Measurements from ENCODE around the gene BRMS1.
A peak's percentile ranks its signal among the peaks of the same experiment; 100 is the strongest.
"Not testable (repeated sequence)": the region's sequence is repeated elsewhere in the genome, so short reads cannot be mapped to it uniquely, and the experiment has no call there.

Gene BRMS1, protein sequence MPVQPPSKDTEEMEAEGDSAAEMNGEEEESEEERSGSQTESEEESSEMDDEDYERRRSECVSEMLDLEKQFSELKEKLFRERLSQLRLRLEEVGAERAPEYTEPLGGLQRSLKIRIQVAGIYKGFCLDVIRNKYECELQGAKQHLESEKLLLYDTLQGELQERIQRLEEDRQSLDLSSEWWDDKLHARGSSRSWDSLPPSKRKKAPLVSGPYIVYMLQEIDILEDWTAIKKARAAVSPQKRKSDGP

DNA sequence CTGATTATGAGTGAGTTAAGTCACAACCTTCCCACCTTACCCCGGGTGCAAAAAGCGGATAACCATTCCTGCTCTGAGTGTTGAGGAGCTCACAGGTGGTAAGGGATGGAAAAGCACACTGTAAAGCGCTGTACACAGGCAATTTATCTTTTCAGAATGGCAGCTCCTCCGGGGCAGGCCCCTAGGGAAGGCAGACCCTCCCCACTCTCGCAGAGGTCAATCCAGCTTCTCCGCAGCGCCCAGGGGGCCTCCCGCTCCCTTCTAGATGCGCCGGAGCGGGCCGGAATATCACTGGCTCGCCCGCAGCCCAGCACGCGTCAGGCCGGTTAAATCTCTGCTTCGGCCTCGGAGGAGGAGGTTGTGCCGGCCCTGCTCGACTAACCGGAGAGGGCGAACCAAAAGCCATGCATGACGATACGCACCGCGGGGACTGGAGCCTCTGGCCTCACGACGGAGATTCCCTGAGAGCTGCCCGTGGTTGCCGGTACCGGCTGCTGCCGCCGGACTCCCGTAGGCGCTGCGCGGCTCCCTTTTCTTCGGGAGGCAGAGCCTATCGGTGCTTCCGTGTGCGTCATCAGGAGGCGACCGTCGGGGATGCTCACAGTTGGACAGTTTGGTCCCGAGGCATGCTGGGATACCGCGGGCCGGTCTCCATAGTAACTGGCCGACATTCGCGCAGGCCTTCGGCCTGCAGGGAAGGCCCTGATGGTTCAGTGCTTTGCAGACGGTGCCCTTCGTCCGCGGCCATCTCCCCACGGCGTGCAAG, at the start of gene BRMS1:
Gene BRMS1, minus strand, starts transcription at position 555 of the 766 bp plus-strand sequence. CDS start 2,870 bp downstream, outside the sequence.
- DNase-seq: peak; percentile 96

DNA sequence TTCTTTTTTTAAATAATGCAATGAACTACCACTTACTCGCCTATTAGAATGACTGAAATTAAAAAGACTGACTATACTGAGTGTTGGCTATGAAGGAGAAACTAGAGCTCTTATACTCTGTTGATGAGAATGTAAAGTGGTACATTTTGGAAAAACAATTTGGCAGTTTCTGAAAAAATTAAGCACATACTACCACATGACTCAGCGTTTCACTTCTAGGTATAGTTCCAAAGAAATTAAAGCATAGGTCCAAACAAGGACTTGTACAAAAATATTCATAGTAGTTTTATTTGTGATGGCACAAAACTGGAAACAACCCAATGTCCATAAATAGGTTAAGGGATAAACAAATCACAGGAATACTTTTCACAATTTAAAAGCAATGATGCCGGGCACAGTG, 49.0 kb upstream of the BRMS1 start:
- DNase-seq: no peak

DNA sequence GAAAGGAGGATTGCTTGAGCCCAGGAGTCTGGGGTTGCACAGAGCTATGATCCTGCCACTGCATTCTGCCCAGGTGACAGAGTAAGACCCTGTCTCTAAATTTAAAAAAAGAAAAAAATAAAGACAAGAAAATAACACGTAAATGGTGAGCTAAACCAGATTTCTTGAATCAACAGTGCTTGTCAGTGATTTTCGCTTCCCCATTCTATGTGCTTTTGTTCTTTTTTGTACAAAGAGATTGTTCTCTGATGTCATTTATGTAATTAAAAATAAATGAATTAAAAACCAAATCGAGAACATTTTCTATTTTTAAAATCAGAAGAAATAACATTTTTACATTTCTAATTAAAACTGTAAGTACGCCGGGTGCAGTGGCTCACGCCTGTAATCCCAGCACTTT, 46.4 kb upstream of the BRMS1 start:
- DNase-seq: no peak

DNA sequence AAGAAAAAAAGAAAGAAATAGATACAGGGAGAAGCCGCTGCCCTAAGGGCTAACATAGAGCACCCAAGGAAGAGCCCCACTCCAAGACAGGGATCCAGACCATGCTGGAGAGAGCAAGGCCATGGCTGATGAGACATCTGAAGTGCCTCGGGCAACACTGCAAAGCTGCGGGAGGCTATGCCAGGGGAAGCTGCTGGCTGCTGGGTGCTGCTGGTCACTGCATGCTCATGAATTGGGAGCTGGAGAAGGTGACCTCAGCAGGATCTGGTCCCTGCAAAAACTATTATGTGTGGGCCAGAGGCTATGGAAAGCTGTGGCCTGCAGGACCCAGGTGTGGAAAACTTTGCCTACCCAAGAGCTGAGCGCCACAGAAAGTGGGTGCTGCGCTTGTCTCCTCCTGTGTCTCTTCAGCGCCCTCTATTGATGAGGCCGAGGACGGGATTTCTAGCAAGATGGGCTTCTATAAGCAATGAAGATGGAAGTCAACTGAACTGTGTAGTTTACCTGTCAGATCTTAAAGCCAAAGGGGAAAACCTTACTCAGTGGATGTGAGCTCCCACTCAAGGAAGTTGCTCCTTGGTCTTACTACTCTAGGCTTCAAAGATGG, 44.0 kb upstream of the BRMS1 start:
- DNase-seq: peak; percentile 61

DNA sequence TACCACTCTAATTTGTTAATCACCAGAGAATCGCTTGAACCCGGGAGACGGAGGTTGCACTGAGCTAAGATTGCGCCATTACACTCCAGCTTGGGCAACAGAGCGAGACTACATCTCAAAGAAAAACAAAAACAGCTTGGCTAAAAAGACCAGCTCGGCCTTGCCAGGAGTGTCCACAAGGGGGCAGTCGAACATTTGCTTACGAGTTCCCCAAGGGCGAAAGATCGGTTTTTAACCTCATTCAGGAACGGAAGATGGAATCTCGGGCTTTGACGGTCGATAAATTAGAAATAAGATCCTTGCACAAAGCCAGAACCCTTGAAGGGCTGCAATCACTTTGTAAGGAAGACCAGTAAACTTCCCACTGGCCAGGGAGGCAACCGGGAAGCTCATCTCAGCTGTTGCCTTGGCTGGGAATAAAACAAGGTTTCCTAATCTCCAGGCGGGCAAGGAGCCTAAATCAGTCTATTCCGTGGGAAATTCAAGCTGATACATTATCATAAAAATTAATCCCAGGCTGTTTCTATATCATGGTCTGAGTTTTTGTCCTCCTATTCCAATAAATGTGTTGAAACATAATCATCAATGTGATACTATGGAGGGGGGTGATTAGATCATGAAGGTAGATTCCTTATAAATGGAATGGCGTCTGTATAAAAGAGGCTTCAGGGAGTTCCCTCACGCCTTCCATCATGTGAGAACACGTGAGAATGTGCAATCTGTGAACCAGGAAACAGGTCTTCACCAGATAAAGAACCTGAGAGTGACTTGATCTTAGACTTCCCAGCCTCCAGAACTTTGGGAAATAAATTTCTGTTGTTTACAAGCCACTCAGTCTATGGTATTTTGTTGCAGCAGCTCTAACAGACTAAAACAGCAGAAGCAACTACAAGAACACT, 41.5 kb upstream of the BRMS1 start:
- peak; percentile 73 for DNase-seq

DNA sequence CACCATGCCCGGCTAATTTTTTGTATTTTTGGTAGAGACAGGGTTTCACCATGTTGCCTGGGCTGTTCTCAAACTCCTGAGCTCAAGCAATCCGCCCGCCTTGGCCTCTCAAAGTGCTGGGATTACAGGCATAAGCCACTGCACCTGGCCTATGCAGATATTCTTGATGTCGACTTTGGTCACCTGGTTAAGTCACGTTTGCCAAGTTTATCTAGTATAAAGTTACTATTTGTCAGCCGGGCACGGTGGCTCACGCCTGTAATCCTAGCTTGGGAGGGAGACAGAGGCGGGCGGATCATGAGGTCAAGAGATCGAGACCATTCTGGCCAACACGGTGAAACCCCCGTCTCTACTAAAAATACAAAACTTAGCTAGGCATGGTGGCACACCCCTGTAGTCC, 39.4 kb upstream of the BRMS1 start:
- not testable (repeated sequence) for DNase-seq

DNA sequence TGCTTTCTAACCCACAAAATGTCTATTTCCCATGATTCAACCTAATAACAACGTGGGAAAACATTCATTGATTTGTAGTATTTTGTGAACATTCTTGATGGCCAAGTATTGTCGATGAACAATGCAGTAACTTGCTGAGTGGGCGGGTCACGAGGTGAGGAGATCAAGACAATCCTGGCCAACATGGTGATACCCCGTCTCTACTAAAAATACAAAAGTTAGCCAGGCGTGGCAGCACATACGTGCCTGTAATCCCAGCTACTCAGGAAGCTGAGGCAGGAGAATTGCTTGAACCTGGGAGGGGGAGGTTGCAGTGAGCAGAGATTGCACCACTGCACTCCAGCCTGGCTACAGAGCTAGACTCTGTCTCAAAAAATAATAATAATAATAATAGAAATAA, 35.4 kb upstream of the BRMS1 start:
- not testable (repeated sequence) for DNase-seq

DNA sequence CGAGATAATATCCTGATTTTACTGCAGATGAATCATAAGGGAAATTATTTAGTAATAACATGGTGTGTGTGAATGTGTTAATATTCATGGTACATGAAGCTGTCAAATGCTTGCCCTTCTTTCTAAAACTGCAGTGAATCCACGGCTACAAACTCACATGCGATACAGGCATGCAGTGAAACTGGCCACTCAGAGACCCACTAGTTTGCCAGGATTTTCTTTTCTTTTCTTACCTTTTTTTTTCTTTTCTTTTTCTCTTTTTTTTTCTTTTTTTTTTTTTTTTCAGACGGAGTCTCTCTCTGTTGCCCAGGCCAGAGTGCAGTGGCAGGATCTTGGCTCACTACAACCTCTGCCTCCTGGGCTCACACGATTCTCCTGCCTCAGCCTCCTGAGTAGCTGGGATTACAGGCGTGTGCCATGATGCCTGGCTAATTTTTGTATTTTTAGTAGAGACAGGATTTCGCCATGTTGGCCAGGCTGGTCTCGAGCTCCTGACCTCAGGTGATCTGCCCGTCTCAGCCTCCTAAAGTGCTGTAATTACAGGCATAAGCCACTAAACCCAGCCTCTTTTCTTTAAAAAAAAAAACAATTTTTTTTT, 28.9 kb upstream of the BRMS1 start:
- DNase-seq: not testable (repeated sequence)

DNA sequence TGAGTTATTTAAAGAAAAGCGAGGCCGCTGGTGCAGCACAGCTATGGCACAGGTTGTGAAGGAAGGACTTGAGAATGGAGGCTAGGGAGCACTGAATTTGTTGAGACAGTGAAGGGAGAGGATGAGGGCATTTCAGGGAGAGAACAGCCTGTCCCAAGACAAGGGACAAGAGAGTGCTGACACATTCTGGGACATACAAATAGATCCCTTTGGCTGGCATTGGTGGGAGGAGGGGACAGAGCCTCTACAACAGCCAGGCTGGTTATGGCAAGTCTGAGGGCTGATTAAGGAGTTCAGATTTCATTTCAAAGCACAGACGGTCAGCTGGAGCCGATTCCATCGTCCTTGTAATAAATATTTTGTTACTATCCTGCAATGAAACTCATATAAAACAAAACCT, 28.4 kb upstream of the BRMS1 start:
- no peak for DNase-seq

DNA sequence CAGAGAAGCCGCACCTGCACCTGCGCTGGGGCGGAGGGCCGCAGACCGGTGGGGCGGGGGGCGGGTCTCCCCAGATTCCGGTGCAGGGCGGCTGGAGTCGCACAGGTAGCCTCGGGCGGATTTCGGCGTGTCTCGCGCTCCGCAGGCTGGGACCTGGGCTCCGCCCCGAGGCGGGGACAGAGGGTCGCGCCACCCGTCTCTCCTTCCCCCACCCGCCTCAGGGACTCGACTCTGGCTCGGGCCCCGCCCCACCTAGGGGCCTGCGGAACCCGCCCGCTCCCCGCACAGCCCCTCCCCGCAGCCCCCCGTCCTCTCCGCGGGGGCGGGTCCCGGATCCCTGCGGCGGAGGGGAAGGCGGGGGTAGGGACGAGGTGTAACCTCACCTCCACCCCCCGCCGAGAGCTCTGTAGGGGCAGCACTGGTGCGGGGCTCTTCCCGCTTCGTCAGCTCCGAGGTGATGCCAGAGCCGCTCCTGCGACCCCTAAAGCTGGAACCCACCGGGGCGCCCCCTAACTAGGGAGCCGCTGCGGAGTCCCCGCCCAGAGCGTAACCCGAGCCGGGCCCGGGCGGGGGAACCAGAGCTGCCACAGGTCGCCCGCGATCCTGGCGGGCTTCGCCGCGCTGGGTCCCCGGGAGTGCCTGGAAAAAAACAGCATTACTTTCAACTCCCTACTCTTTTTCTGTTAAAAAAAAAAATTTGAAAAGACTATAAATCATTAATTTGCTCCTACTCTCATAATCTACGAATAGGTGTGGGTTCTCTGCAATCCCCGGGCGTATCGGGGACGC, 26.9 kb upstream of the BRMS1 start, which contains the start of gene SLC29A2:
Gene SLC29A2, minus strand, starts transcription at position 134 of the 789 bp plus-strand sequence. CDS start 169 bp downstream, outside the sequence.
- DNase-seq: peak; percentile 74

DNA sequence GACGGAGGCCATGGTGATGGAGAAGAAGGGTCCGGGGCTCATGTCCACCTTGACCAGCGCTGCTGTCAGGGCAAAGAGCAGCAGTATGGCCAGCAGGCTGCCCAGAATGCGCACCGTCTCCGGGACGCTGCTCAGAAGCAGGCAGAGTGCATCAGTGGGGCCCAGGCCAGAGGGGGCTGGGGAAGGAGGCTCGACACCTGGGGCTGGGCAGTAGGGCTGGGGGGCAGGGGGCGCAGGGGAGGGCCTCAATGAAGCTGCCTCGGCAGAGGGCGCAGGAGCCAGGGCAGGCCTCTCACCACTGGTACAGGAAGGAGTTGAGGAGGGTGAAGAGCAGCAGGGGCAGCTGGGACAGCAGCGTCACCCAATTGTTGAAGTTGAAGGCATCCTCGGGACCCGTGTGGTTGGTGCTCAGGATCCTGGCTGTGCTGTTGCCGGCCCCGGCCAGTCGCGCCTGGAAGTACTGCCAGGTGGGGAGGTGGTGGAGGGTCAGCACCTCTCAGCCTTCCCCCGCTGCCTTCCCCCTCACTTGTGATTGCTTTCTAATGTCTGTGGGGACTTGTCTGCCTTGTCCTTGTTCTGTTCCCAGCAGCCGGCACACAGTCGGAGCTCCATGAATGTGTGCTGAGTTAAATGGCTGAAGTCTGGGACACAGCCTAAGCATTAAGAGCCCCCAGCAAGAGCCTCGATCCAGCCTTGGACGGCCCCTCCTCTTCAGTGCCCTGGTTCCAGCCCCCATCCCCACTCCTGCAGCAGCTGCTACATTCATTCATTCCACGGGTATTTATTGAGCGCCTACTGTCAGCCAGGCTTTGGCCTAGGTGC, 24.4 kb upstream of the BRMS1 start:
- DNase-seq: no peak

DNA sequence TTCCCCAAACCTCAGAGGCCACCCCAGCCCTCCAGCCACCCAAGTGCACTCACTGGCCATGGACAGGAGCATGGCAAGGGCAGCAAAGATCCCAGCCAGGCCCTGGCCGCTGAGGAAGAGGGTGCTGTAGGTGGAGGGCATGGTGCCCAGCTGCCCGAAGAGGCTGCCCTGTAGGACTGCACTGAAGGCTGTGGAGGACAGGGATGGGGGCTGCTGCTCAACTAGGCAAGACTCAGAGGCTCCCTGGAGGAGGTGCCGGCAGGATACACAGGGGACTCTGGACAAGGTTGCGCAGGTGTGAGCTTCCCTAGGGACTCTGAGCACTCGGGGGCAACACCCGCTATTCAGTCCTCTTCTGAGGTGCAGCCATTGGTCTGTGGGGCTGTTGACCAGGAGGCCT, 23.6 kb upstream of the BRMS1 start:
- DNase-seq: no peak

DNA sequence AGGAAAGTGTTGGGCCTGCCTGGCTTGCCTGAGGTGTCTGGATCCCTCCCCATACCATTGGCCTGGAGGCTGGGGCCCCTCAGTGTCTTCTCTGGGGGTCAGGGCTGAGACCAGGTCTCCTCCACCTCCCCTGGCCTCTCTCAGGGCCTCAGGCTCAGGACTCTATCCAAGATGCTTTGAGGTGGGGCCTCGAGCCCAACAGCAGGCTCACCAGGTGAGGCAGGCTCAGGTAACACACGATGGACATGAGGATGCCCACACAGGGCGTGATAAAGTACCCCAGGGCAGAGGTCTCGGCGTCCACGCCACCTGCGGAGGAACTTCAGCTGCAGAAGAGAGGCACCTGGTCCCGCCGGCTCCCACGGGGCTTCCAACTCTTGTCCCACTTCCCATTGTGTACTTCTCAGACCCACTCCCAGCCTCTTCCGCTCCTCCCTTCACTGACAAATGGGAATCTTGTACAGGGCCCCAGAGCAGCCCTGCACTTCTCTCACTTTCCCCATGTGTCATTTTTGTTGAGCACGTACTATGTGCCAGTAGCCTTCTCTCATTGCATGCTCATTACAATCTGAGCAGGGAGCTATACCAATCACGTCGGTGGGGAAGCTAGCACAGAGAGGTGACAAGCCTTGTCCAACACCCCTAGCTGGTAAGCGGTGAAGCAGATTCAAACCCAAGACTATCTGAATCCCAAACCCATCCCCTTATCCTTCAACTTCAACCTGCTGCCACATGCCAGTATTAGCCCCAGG, 22.8 kb upstream of the BRMS1 start:
- DNase-seq: no peak

DNA sequence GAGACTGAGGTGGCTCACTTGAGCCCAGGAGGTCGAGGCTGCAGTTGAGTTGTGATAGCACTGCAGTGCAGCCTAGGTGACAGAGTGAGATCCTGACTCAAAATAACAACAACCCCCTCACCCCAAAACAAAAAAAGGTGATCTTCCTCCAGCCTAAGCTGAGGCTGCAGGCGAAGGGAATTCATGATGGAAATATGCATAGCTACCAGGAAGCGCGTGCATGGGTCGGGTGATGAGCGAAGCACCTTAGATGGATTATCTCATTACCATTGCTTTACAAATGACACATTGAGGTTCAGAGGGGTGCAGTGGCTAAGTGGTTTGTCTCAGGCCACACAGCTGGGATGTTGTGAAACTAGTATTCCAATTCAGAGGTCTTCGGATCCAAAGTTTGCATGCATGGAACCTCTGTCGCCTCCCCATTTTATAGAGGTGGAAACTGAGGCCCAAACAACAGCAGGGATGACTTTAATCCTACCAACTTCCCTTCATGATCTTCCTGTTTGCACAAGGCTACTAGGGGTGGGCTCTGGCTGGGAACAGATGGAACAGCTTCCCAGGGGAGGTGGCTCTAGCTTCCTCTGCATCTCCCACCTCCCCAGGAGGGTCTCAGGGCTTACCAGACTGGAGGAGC, 22.1 kb upstream of the BRMS1 start:
- DNase-seq: no peak

DNA sequence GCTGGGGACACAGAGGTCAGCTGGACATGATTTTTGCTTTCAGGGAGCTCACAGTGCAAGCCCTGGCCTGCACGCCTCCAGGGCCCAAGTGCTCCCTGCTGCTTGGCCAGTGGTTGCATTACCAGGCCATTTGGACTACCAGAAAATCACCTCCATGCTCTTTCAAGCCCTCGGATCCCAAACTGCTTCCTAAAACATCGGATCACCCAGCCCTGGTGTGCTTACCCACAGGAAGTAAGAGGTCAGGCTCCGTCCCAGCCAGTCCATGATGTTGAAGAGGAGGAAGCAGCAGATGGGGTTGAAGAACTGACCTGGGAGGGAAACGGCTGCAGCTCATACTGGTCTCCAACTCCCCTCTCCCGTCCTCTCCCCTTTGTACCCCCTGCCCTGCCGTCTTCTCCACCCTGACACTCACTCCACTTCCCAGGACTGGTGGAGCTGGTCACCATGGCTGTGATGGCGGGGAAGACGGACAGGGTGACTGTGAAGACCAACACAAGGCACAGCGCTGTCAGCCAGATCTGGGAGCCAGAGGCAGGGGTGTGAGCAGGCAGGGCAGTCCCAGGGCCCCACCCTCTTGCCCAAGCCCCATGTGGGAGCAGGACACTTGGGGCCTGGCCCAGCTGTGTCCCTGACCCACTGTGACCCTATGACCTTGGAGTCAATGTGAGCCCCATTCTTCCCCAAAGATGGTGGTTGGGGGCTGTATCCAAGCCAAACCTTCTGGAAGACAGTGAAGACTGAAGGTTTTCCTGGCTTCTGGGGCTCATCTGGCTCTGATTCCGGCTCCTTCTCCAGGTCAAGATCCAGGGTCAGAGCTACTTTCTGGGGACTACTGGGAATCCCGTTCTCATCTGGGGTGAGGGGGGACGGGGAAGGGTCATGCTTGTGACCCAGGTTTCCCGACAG, 21.1 kb upstream of the BRMS1 start:
- no peak for DNase-seq

DNA sequence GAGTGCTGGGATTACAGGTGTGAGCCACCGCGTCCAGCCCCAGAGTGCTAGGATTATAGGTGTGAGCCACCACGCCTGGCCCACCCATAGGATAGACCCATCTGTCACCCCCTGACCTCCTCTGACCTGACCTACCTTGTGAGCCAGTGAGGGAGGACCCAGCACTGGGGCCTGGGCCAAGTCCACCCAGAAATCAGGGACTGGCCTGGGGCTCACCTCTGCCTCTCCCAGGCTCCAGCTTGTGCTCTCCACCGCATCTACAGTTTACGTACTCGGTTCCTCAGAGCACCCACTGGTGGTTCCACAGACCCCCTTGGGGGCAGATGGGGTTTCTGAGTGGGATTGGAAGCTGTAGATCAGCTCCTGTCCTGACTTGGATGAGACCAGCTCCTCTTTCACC, 20.3 kb upstream of the BRMS1 start:
- DNase-seq: no peak

DNA sequence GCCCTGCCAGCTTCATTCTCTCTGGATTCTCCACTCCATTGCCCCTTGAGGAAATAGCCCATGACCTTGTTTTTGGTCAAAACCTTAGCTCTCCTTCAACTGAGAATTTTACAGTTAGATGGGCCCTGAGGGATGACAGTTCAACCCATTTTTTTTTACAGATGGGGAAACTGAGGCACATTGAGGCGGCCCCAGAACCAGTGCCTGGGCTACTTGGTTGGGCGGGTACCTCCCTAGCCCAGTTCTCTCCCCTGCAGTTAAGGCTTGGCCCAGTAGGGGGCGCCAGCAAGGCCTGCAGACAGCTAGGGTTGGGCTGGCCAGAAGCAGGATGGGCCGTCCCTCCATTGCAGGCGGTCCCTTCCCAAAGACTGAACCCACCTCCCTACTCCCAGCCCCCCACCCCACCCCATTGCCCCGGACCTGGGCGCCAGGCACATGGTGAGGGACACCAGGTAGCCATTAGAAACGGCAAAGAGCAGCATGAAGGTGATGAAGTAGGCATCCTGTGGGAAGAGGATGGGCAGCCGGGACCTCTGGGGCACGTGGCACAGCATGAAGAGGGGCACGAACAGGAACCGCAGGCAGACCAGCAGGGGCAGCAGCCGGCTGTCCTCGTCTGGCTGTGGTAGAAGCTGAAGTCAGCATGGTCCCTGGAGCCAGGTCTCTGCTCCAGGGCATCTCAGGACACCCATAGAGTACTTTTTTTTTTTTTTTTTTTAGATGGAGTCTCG, 19.1 kb upstream of the BRMS1 start:
- peak; percentile 58 for DNase-seq

DNA sequence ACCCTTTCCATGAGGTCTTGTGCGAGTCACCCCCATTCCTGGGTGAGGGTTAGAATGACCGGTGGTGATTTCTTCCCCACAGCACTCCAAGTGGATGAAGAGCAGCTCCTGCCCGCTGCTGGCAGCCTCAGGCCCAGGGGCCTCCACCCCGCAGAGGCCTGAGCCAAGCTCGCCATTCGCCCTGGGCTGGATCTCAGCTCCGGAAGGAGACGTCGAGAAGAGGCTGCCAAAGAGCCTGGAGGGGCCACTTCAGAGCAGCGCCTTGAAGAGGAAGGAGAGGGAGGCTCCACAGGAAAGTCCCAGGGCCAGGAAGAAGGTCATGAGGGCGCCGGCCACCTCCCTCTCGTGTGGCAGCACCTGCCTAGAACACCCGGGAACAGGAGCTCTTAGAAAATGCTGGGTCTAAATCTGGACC, 18.3 kb upstream of the BRMS1 start:
- DNase-seq: no peak

Data from stimulated activated naive CD4-positive, alpha-beta T cell treated with Interleukin-2 at 50 U/mL for 16 hours (primary cell).